ENCODE measurements around the gene NUP210L. TPM values are rescaled to one million over a fixed set of nuclear protein-coding genes. Genes with fewer than 3 reads are reported as not detected.

Gene NUP210L
- total and polyA plus RNA-seq, 2 experiments from 2014 or later = 0.10 TPM; not detected in 1

GRCh38 chr1:153963030-153963849, 191.6 kb downstream of the NUP210L start, which contains the start of gene SLC39A1:
SLC39A1 (minus strand) TSS chr1:153963537; CDS start chr1:153962715, 822 bp downstream.
- Histone ChIP-seq H2AFZ (no peak within 1 kb of the TSS), H3K79me2 (replicated peaks; ENCODE audit: insufficient read depth) (peaks cover 48% of the 10 kb centered on the region), H4K20me1 (replicated peaks; ENCODE audit: insufficient read depth) (no peaks in the 10 kb centered on the region), H3K9me2 (ENCODE audit: insufficient read depth) (no peaks in the 10 kb centered on the region), H3K27me3 (ENCODE audit: insufficient read depth) (no peaks in the 10 kb centered on the region), H3F3A (replicated peaks; ENCODE audit: low read depth) (peaks cover 45% of the 10 kb centered on the region), H3K27ac (ENCODE audit: low read depth) (peak within 1 kb of the TSS; percentile 100), H3K36me3 (ENCODE audit: insufficient read depth) (peaks cover 14% of the 10 kb centered on the region), H3K4me1 (ENCODE audit: insufficient read depth) (peaks cover 40% of the 10 kb centered on the region), H3K4me2 (peak within 1 kb of the TSS; percentile 97), H3K4me3 (peak within 1 kb of the TSS; percentile 83)
- peak; percentile 54 for ATAC-seq
- TF ChIP-seq EZH2phosphoT487 (IDR thresholded peaks at IDR 0.05; ENCODE audit: unreplicated experiment) = no peak
- TF ChIP-seq REST (IDR thresholded peaks at IDR 0.05; ENCODE audit: unreplicated experiment) = peak; percentile 19
- peak; percentile 77 for TF ChIP-seq POLR2AphosphoS5 (IDR thresholded peaks at IDR 0.05; ENCODE audit: low read depth)
- peak; percentile 90 for TF ChIP-seq CREB1 (CRISPR knock-in tag; IDR thresholded peaks at IDR 0.05; ENCODE audit: low read depth)
- TF ChIP-seq ZNF331 (CRISPR knock-in tag; IDR thresholded peaks at IDR 0.05; ENCODE audit: low read depth) = no peak
- 0 out of 2 replicates have a peak, but pooled peaks have one; percentile 18 for TF ChIP-seq ETS1 (IDR thresholded peaks at IDR 0.05)
- Mint-ChIP-seq H3K27ac (peak within 1 kb of the TSS; percentile 96), H3K4me1 (peaks cover 42% of the 10 kb centered on the region), H3K4me3 (peak within 1 kb of the TSS; percentile 81), H3K9me3 (peaks cover 4% of the 10 kb centered on the region; the same call in 1 of the 3 replicates), H3K27me3 (ENCODE audit: insufficient read depth, low read depth, poor library complexity) (peaks cover 26% of the 10 kb centered on the region), H3K36me3 (ENCODE audit: low read depth) (peaks cover 54% of the 10 kb centered on the region)
- DNase-seq (ENCODE audit: low spot score) = peak; percentile 100

GRCh38 chr1:153962088-153963029, 192.5 kb downstream of the NUP210L start:
- peak overlapping the region; percentile 83 for H3K4me3 ChIP-seq
- Mint-ChIP-seq H3K36me3 (ENCODE audit: low read depth) (peaks cover 54% of the 10 kb centered on the region), H3K9me3 (peaks cover 7% of the 10 kb centered on the region; the same call in 2 of the 3 replicates), H3K27ac (peak overlapping the region; percentile 96), H3K4me1 (peaks cover 44% of the 10 kb centered on the region), H3K4me3 (peak overlapping the region; percentile 81), H3K27me3 (ENCODE audit: insufficient read depth, low read depth, poor library complexity) (peaks cover 29% of the 10 kb centered on the region)
- peaks cover 14% of the 10 kb centered on the region for H3K36me3 ChIP-seq (ENCODE audit: insufficient read depth)
- H3K4me1 ChIP-seq (ENCODE audit: insufficient read depth) = peaks cover 41% of the 10 kb centered on the region
- H3K9me2 ChIP-seq (ENCODE audit: insufficient read depth) = no peaks in the 10 kb centered on the region
- TF ChIP-seq NANOG (IDR thresholded peaks at IDR 0.05; ENCODE audit: borderline replicate concordance) (no peak), ETS1 (IDR thresholded peaks at IDR 0.05) (0 out of 2 replicates have a peak, but pooled peaks have one; percentile 6), JUNB (IDR thresholded peaks at IDR 0.05; ENCODE audit: unreplicated experiment) (no peak)
- peaks cover 52% of the 10 kb centered on the region for H3F3A ChIP-seq (replicated peaks; ENCODE audit: low read depth)
- H3K27ac ChIP-seq (ENCODE audit: low read depth) = peak overlapping the region; percentile 100
- H3K27me3 ChIP-seq (ENCODE audit: insufficient read depth) = no peaks in the 10 kb centered on the region
- H3K79me2 ChIP-seq (replicated peaks; ENCODE audit: insufficient read depth) = peaks cover 53% of the 10 kb centered on the region
- H3K4me2 ChIP-seq = peak overlapping the region; percentile 97
- DNase-seq (ENCODE audit: low spot score) = peak; percentile 32
- peaks cover 3% of the 10 kb centered on the region for H4K20me1 ChIP-seq (replicated peaks; ENCODE audit: insufficient read depth)
- no peak for ATAC-seq
- no peak overlapping the region for H2AFZ ChIP-seq
